Measurements from ENCODE around the gene KRT15. TPM values are rescaled to one million over a fixed set of nuclear protein-coding genes. Genes with fewer than 3 reads are reported as not detected.

The KRT15 gene
- total and polyA plus RNA-seq, 3 experiments from 2014 or later = not detected

DNA sequence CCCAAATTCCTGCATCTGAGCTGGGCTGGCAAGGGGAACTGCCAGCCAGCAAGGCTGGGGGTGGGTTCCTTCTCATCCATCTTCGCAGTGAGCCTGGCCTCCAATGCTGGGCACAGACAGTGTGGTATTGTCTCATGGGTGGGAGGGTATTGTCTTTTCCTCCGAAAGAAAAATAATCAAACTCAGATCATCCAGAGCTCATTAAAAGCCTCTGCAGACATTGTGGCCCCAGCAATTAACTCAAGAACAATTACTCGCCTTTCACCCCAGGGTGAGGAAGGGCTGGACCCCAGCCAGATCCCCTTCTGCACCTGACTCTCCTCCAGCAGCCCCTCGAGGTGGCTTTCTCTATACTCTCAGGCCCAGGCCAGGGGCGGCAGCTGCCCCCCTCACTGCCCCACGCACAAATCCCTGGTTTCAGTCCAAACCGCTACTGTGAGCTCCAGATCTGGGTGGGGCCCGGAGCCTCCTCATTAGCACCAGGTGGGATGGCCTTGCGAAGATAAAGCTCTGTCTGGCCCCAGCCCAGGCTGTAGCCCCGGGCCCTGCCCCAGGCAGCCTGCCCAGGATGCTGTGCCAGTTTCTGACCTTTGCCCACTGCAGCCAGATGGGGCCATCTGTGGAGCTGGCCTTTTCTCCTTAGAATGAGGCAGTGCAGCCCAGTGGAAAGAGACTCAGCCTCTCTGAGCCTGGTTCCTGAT, 2.3 kb upstream of the KRT15 start:
- Histone ChIP-seq H3K4me3 (ENCODE audit: low read length) (no peak overlapping the region), H3K36me3 (ENCODE audit: insufficient read depth, low read length) (no peaks in the 10 kb centered on the region), H3K27me3 (ENCODE audit: insufficient read depth, low read length, poor library complexity, severe bottlenecking) (no peaks in the 10 kb centered on the region), H3K9me3 (ENCODE audit: low read length) (no peaks in the 10 kb centered on the region), H3K27ac (ENCODE audit: low read depth, low read length) (no peak overlapping the region), H3K4me1 (ENCODE audit: insufficient read depth, low read length) (no peaks in the 10 kb centered on the region)
- CTCF ChIA-PET = no interaction called here
- Mint-ChIP-seq H3K4me3 (no peak overlapping the region), H3K9me3 (no peaks in the 10 kb centered on the region), H3K36me3 (no peaks in the 10 kb centered on the region), H3K4me1 (no peaks in the 10 kb centered on the region), H3K27ac (no peak overlapping the region), H3K27me3 (peaks cover 14 to 21% of the 10 kb centered on the region in 2 donors)
- no peak for DNase-seq
- POLR2A ChIA-PET = no interaction called here

DNA sequence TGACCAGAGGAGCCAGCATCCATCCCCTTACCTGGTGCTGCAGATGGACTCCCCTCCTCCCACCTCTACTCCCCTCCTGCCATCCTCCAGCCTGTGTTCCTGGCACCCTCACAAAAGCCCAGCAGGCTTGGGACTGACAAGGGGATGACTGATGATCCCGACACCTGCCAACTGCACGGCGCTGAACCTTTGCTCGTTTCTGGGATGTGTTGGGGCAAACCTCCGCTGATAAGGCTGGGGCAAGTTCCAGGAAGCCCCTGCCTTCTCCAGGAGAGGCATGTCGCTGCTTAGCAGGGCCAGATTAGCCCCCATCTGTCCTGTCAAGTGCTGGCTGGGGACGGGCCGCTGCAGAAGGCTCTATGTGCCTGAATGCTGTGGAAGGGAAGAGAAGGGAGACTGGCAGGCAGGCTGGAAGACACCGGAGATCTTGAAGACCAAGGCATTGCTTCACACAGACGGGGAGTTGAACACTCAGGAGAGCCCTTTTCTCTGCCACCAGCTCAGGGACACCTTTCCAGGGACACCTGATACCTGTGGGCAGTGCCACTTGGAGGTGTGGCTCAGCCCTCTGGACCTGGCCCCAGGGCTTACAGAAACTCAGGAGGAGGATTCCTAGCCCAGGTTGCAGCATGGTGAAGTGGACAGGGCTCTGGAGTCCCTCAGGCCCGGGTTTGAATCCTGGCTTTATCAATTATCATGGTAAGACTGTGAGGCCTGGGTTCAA, 973 bp upstream of the KRT15 start:
- Mint-ChIP-seq H3K27me3 (peaks cover 12 to 16% of the 10 kb centered on the region in 2 donors), H3K4me1 (no peaks in the 10 kb centered on the region), H3K27ac (no peak overlapping the region), H3K36me3 (no peaks in the 10 kb centered on the region), H3K9me3 (no peaks in the 10 kb centered on the region), H3K4me3 (no peak overlapping the region)
- Histone ChIP-seq H3K4me1 (ENCODE audit: insufficient read depth, low read length) (no peaks in the 10 kb centered on the region), H3K36me3 (ENCODE audit: insufficient read depth, low read length) (no peaks in the 10 kb centered on the region), H3K9me3 (ENCODE audit: low read length) (no peaks in the 10 kb centered on the region), H3K4me3 (ENCODE audit: low read length) (no peak overlapping the region), H3K27me3 (ENCODE audit: insufficient read depth, low read length, poor library complexity, severe bottlenecking) (no peaks in the 10 kb centered on the region), H3K27ac (ENCODE audit: low read depth, low read length) (no peak overlapping the region)
- POLR2A ChIA-PET = no interaction called here
- no peak for DNase-seq
- CTCF ChIA-PET = no interaction called here

DNA sequence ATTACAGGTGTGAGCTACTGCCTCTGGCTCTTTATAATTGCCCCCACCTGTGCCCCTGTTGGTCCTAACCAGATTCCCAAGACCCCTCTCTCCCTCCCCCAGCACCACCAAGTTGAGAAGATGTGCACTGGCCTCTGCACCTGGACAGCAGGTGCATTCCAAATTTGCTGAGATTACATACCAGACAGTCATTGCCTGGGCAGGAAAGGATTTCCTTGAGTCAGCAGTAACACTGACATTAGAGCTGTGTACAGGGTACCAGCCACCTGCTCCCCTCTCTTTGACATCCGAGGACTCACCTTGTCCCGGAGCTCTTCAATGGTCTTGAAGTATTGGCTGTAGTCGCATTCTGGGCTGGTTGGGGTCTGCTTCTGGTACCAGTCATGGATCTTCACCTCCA, 659 bp downstream of the KRT15 start:
- Mint-ChIP-seq H3K27ac (peak overlapping the region in 1 of 8 donors; percentile 38), H3K4me3 (no peak overlapping the region), H3K9me3 (no peaks in the 10 kb centered on the region), H3K36me3 (peaks cover 0 to 1% (median 0%) of the 10 kb centered on the region in 3 donors), H3K4me1 (no peaks in the 10 kb centered on the region), H3K27me3 (peaks cover 12 to 16% of the 10 kb centered on the region in 2 donors)
- no peak overlapping the region for H3K4me3 ChIP-seq (ENCODE audit: low read length)
- POLR2A ChIA-PET = no interaction called here
- no peak overlapping the region for H3K27ac ChIP-seq (ENCODE audit: low read depth, low read length)
- CTCF ChIA-PET = interaction anchor here (1.0 kb wide), 1 partner anchor 31 kb away, joined by 5 read pairs; no protein-coding TSS in a partner anchor
- no peaks in the 10 kb centered on the region for H3K36me3 ChIP-seq (ENCODE audit: insufficient read depth, low read length)
- DNase-seq = no peak
- H3K4me1 ChIP-seq (ENCODE audit: insufficient read depth, low read length) = no peaks in the 10 kb centered on the region
- H3K27me3 ChIP-seq (ENCODE audit: insufficient read depth, low read length, poor library complexity, severe bottlenecking) = no peaks in the 10 kb centered on the region
- H3K9me3 ChIP-seq (ENCODE audit: low read length) = no peaks in the 10 kb centered on the region

DNA sequence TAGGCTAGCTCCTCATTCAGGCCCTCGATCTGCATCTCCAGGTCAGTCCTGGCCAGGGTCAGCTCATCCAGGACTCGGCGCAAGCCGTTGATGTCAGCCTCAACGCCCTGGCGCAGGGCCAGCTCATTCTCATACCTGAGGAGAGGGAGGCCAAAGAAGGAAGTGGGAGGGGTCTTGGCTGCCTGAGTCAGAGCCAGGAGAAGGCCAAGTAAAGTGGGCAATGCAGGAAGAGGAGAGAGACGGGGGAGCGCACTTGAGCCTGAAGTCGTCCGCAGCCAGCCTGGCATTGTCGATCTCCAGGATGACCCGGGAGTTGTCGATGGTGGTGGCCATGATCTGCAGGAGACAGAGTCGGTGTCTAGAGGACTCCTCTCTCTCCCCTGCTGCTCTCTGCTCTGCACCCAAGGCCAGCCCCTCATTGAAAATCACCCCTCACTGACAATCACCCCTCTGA, 1.8 kb downstream of the KRT15 start:
- POLR2A ChIA-PET = no interaction called here
- H3K27ac ChIP-seq (ENCODE audit: low read depth, low read length) = no peak overlapping the region
- no peaks in the 10 kb centered on the region for H3K27me3 ChIP-seq (ENCODE audit: insufficient read depth, low read length, poor library complexity, severe bottlenecking)
- H3K4me3 ChIP-seq (ENCODE audit: low read length) = no peak overlapping the region
- Mint-ChIP-seq H3K27me3 (peaks cover 12 to 16% of the 10 kb centered on the region in 2 donors), H3K9me3 (no peaks in the 10 kb centered on the region), H3K36me3 (peaks cover 0 to 1% (median 0%) of the 10 kb centered on the region in 3 donors), H3K27ac (no peak overlapping the region), H3K4me1 (no peaks in the 10 kb centered on the region), H3K4me3 (no peak overlapping the region)
- no peaks in the 10 kb centered on the region for H3K36me3 ChIP-seq (ENCODE audit: insufficient read depth, low read length)
- DNase-seq = no peak
- H3K9me3 ChIP-seq (ENCODE audit: low read length) = no peaks in the 10 kb centered on the region
- no peaks in the 10 kb centered on the region for H3K4me1 ChIP-seq (ENCODE audit: insufficient read depth, low read length)
- CTCF ChIA-PET = no interaction called here

DNA sequence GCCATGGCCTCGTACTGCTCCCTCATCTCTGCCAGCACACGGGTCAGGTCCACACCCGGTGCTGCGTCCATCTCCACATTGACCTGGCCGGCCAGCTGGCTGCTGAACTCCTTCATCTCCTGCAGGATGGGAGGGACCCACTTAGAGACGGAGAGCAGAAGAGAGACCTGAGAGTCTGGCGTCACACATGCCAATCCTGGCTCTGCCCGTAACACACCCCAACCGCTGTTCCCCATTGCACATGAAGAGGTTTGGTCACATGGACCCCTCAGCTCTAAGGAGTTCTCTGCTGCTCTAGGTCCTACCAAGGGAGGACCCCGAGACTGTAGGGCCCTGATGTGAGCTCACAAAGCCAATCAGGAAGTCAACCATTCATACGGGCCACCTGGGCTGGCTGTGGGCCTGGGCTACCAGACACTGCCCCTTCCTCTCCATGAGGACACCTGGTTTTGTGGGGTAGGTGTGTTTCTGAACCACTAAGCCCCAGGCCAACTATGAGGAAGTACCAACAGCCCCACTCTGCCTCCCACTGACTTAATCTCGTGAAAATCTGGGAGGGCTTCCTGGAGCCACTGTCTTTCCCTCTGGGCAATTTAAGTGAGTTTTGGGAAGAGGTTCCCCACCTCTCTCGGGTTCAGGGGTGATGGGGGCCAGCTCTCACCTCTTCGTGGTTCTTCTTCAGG, 2.4 kb downstream of the KRT15 start:
- no peak for DNase-seq
- H3K36me3 ChIP-seq (ENCODE audit: insufficient read depth, low read length) = no peaks in the 10 kb centered on the region
- H3K27ac ChIP-seq (ENCODE audit: low read depth, low read length) = no peak overlapping the region
- H3K4me1 Mint-ChIP-seq = no peaks in the 10 kb centered on the region
- ChIA-PET POLR2A (no interaction called here), CTCF (no interaction called here)
- H3K4me1 ChIP-seq (ENCODE audit: insufficient read depth, low read length) = no peaks in the 10 kb centered on the region
- H3K9me3 Mint-ChIP-seq = no peaks in the 10 kb centered on the region
- no peaks in the 10 kb centered on the region for H3K27me3 ChIP-seq (ENCODE audit: insufficient read depth, low read length, poor library complexity, severe bottlenecking)
- H3K36me3 Mint-ChIP-seq = peaks cover 0 to 1% (median 0%) of the 10 kb centered on the region in 3 donors
- no peak overlapping the region for H3K4me3 Mint-ChIP-seq
- H3K27me3 Mint-ChIP-seq = peaks cover 12 to 19% of the 10 kb centered on the region in 2 donors
- no peak overlapping the region for H3K27ac Mint-ChIP-seq
- H3K4me3 ChIP-seq (ENCODE audit: low read length) = no peak overlapping the region
- H3K9me3 ChIP-seq (ENCODE audit: low read length) = no peaks in the 10 kb centered on the region

DNA sequence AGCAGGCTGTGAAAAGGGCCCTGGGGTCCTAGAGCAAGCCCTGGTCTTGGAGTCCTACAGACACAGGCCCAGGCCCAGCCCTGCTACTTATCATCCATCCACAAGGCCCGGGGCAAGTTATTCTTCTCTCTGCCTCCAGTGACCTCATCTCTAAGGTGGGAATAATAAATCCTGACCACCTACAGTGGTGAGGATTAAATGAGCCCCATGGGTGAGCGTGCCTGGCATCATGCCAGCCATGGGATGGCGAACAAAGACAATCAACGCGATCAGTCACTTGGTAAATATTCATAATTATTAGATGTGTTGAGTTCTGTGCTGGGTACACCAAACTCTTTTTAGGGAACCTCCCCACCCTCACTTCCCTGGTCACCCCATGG, 5.5 kb downstream of the KRT15 start:
- Mint-ChIP-seq H3K9me3 (no peaks in the 10 kb centered on the region), H3K27me3 (peaks cover 6 to 9% of the 10 kb centered on the region in 2 donors), H3K27ac (no peak overlapping the region), H3K36me3 (peaks cover 0 to 1% (median 0%) of the 10 kb centered on the region in 3 donors), H3K4me3 (no peak overlapping the region), H3K4me1 (no peaks in the 10 kb centered on the region)
- CTCF ChIA-PET = interaction anchor here (0.8 to 2.1 kb wide), 2 partner anchors 15 to 36 kb away, joined by 3 to 5 read pairs; no protein-coding TSS in a partner anchor
- POLR2A ChIA-PET = no interaction called here
- no peak for DNase-seq
- no peak overlapping the region for H3K27ac ChIP-seq (ENCODE audit: low read depth, low read length)
- H3K4me3 ChIP-seq (ENCODE audit: low read length) = no peak overlapping the region
- H3K36me3 ChIP-seq (ENCODE audit: insufficient read depth, low read length) = no peaks in the 10 kb centered on the region
- no peaks in the 10 kb centered on the region for H3K27me3 ChIP-seq (ENCODE audit: insufficient read depth, low read length, poor library complexity, severe bottlenecking)
- H3K4me1 ChIP-seq (ENCODE audit: insufficient read depth, low read length) = no peaks in the 10 kb centered on the region
- H3K9me3 ChIP-seq (ENCODE audit: low read length) = no peaks in the 10 kb centered on the region

DNA sequence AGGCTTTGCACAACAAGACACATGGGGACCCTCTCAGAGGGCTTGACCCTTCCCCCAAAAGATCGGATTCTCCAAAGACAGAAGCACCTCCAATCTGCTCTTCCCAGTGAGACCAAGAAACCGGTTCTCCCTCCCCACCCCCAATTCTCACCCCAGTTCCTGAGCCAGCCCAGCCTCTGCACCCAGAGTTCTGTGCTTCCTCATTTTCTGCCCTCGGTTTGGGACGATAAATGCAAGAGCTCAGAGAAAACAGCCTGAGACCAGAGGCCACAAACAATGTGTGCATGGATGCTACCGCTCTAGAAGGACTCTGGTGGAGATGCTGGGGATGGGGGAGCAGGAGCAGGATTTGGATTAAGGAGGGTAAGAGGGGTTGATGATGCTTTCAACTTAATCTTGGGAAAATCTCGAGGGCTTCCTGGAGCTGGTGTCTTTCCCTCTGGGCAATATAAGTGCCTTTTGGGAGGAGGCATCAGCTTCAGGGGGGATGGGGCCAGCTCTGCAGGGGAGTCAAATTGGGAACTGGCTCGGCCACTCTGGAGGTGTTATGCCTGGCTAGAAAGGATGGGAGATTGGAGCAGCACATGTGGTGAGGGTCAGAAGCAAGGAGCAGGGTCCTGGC, 6.0 kb downstream of the KRT15 start:
- no peak overlapping the region for H3K27ac ChIP-seq (ENCODE audit: low read depth, low read length)
- ChIA-PET POLR2A (no interaction called here), CTCF (interaction anchor here (0.8 to 2.1 kb wide), 2 partner anchors 15 to 36 kb away, joined by 3 to 5 read pairs; no protein-coding TSS in a partner anchor)
- H3K27ac Mint-ChIP-seq = no peak overlapping the region
- H3K27me3 Mint-ChIP-seq = peaks cover 8 to 9% of the 10 kb centered on the region in 2 donors
- DNase-seq = no peak
- H3K27me3 ChIP-seq (ENCODE audit: insufficient read depth, low read length, poor library complexity, severe bottlenecking) = no peaks in the 10 kb centered on the region
- H3K36me3 ChIP-seq (ENCODE audit: insufficient read depth, low read length) = no peaks in the 10 kb centered on the region
- H3K9me3 Mint-ChIP-seq = no peaks in the 10 kb centered on the region
- no peak overlapping the region for H3K4me3 Mint-ChIP-seq
- no peaks in the 10 kb centered on the region for H3K4me1 ChIP-seq (ENCODE audit: insufficient read depth, low read length)
- H3K4me3 ChIP-seq (ENCODE audit: low read length) = no peak overlapping the region
- no peaks in the 10 kb centered on the region for H3K9me3 ChIP-seq (ENCODE audit: low read length)
- H3K4me1 Mint-ChIP-seq = no peaks in the 10 kb centered on the region
- peaks cover 0 to 1% (median 0%) of the 10 kb centered on the region in 3 donors for H3K36me3 Mint-ChIP-seq
